Left ventricle myocardium superior (tissue), 1 donor: ENCODE results near the gene TMEM212. TPM values are rescaled to one million over a fixed set of nuclear protein-coding genes. Genes with fewer than 3 reads are reported as not detected.

Source experiments
- ATAC-seq: fragments of 200-7000 bp; cut with Tn5 transposase; one replicate; pipeline ENCODE4 v1.9.1; 2020; ENCODE audit warnings: mild to moderate bottlenecking, moderate library complexity
- DNase-seq: peaks from one replicate; pipeline ENCODE4 v3.0.0-alpha.2; 2020
- intact Hi-C: fragments of 100-400 bp; cut with micrococcal nuclease; formaldehyde crosslinking; loops from one replicate; pipeline ENCODE4 v1.11.0; 2022
- total RNA-seq: library from RNA; stranded (reverse); fragmentation: NEBNext Ultra II Directional; extraction: Animal tissue kit (Norgen Biotek cat#: 25700); gene quantifications from one replicate; pipeline ENCODE4 v1.2.1, GENCODE V29; 2021
- donor health status: DM: no; HTN: yes; CAD: no; lungs with severe emphysema.

TMEM212 gene
- total RNA-seq, 1 donor from 2014 or later = not detected

- DNase-seq = no peak
- ATAC-seq = no peak
- intact Hi-C loops = no loop called here
These were observed 64.0 kb downstream of the TMEM212 start for GRCh38 chr3:171906951-171907676.

- DNase-seq = no peak
- intact Hi-C loops = no loop called here
- ATAC-seq = no peak
These were observed 64.6 kb downstream of the TMEM212 start for GRCh38 chr3:171907761-171908160.

DNA sequence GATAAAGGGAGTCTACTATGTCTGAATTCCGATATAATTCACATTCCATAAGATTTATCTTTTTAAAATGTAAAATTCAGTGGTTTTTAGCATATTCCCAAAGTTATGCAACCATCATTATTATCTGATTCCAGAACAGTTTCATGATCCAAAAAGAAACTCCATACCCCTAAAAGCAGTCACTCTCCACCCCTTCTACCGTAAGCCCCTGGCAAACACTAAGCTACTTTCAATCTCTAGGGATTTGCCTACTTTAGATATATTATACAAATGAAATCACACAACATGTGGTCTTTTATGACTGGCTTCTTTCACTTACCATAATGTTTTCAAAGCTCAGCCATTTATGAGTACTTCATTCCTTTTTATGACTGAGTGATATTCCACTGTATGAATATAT, 65.6 kb downstream of the TMEM212 start:
- ATAC-seq (no peak), DNase-seq (no peak)

More for the DNA sequence above, 65.6 kb downstream of the TMEM212 start:
- intact Hi-C loops = no loop called here

Other genes starting within 250 kb of the TMEM212 start
- 75.1 TPM for gene PLD1, start 32.9 kb upstream of the TMEM212 start, total RNA-seq
- gene FNDC3B, start 196.2 kb downstream of the TMEM212 start, total RNA-seq = 64.4 TPM